ENCODE results near the gene CITED2. TPM values are rescaled to one million over a fixed set of nuclear protein-coding genes. Genes with fewer than 3 reads are reported as not detected.

Gene CITED2
- total and polyA plus RNA-seq, 2 experiments from 2014 or later: 26.6 to 76.9 TPM

DNA sequence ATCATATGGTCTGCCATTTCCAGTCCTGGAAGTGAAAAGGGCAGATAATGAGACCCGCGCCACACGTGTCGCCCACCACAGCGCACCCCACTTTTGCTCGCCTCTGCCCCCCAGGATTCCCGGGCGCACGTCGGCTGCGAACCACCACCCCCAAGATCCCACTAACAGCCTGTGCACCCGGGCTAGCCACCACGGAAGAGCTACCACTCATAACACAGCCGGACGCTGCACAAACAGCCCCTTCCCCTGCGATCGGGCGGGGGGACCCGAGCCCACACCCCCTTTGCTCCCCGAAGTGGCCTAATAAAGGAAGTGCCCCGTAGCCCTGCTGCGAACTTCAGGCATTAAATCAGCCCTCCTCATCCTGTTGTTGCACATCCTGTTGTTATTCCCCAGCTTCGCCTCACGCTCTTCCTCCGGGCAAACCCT is 506 bp downstream of the CITED2 start:
- Histone ChIP-seq H3K4me3 (peak overlapping the region; percentile 91), H3K4me2 (peak overlapping the region; percentile 98), H3K27ac (ENCODE audit: low read depth) (peak overlapping the region; percentile 99), H2AFZ (no peak overlapping the region), H3K9me2 (ENCODE audit: insufficient read depth) (peaks cover 16% of the 10 kb centered on the region; the same call in 1 of the 2 replicates), H4K20me1 (replicated peaks; ENCODE audit: insufficient read depth) (no peaks in the 10 kb centered on the region), H3K36me3 (ENCODE audit: insufficient read depth) (0 out of 2 replicates have a peak, but pooled peaks cover 4% of the 10 kb centered on the region), H3K4me1 (ENCODE audit: insufficient read depth) (peaks cover 41% of the 10 kb centered on the region), H3F3A (replicated peaks; ENCODE audit: low read depth) (0 out of 2 replicates have a peak, but pooled peaks cover 4% of the 10 kb centered on the region), H3K27me3 (ENCODE audit: insufficient read depth) (no peaks in the 10 kb centered on the region), H3K79me2 (replicated peaks; ENCODE audit: insufficient read depth) (peaks cover 33% of the 10 kb centered on the region)
- peaks cover 20% of the 10 kb centered on the region for H3K27me3 Mint-ChIP-seq (ENCODE audit: insufficient read depth, low read depth, poor library complexity)
- peak overlapping the region; percentile 99 for H3K27ac Mint-ChIP-seq
- H3K9me3 Mint-ChIP-seq: no peaks in the 10 kb centered on the region; the same call in 2 of the 3 replicates
- peaks cover 32% of the 10 kb centered on the region for H3K36me3 Mint-ChIP-seq (ENCODE audit: low read depth)
- ATAC-seq (no peak), DNase-seq (ENCODE audit: low spot score) (no peak)
- H3K4me1 Mint-ChIP-seq: peaks cover 43% of the 10 kb centered on the region
- peak overlapping the region; percentile 99 for H3K4me3 Mint-ChIP-seq
- TF ChIP-seq EZH2phosphoT487 (IDR thresholded peaks at IDR 0.05; ENCODE audit: unreplicated experiment) (no peak), ZNF462 (CRISPR knock-in tag; IDR thresholded peaks at IDR 0.05) (no peak), ZNF114 (CRISPR knock-in tag; IDR thresholded peaks at IDR 0.05) (no peak), REST (IDR thresholded peaks at IDR 0.05; ENCODE audit: unreplicated experiment) (no peak), CTCF (conservative IDR thresholded peaks at IDR 0.05; ENCODE audit: low read depth in 2 of 2) (no peak), JUNB (IDR thresholded peaks at IDR 0.05; ENCODE audit: unreplicated experiment) (no peak), EZH2 (IDR thresholded peaks at IDR 0.05; ENCODE audit: low read depth, unreplicated experiment) (no peak), CREB1 (CRISPR knock-in tag; IDR thresholded peaks at IDR 0.05; ENCODE audit: low read depth) (no peak)
